HG03571 (cell line): Measurements from ENCODE around the gene LYST.

Experiments used
- ATAC-seq: cut with Tn5 transposase; IDR thresholded peaks from one replicate; pipeline ENCODE4 v1.9.1; 2021; ENCODE audit not compliant: unreplicated experiment

The LYST gene

DNA sequence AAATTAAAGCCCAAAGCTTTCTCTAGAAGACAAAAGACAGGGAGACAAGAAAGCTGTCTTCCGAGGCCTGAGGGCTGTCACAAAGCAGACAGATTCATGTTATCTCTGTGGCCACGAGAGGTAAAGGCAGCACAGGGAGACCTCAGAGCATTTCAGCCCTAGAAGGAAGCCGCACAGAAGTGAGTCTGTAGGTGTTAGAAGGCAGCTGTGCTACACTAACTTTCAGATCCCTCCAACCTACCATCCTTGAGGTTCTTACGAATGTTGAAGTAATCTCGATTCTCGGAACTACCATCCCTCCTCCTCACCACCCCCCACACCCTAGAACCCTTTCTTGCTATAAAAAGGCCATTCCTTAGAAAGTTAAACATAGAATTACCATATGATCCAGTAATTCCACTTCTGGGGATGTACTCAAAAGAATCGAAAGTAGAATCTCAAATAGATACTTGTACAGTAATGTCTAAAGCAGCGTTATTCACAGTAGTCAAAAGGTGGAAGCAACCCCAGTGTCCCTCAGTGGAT lies 21.5 kb upstream of the LYST start:
- peak; percentile 71 for ATAC-seq

DNA sequence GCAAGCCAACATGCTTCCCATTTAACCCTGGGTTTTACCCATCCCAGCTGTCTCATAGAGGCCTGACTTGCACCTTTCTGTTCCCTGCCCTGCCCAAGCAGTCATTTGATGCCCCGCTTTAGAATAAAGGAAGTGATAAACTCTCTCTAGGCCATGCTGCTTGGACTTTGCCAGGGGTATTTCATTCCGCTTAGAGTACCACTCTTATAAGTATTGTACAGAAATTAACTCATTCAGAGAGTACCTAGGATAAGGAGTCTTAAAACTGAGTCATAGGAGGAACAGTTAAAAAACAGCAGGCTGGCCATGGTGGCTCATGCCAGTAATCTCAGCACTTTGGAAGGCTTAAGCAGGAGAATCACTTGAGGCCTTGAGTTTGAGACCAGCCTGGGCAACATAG lies 21.0 kb upstream of the LYST start:
- ATAC-seq: no peak

DNA sequence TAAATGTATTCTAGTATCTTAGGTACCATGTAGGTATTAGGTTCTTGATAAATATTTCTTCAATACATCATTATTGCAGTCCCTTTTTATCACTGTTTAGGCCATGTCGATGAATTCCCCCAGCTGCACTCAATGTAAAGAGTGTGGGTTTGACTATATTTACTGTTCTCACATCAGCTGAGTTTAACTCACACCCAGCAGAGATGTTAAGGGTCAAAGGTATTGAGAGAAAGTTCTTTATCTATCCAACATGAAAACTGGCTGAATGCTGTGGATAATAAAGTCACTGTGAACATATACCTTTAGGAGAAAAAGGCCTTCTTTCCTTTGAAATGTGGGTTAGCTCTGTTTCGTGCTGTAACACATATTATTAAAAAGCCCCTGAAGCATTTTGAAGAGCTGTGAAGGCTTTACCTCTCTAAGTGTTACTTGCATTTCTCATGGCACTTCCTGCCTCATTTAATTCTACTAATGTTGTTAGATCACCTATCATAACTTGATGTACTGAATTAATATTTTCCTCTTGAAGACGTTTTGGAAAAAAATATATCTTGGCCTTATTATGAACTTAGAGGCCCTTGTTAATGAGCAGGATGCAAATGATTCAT lies 19.1 kb upstream of the LYST start:
- ATAC-seq: no peak

DNA sequence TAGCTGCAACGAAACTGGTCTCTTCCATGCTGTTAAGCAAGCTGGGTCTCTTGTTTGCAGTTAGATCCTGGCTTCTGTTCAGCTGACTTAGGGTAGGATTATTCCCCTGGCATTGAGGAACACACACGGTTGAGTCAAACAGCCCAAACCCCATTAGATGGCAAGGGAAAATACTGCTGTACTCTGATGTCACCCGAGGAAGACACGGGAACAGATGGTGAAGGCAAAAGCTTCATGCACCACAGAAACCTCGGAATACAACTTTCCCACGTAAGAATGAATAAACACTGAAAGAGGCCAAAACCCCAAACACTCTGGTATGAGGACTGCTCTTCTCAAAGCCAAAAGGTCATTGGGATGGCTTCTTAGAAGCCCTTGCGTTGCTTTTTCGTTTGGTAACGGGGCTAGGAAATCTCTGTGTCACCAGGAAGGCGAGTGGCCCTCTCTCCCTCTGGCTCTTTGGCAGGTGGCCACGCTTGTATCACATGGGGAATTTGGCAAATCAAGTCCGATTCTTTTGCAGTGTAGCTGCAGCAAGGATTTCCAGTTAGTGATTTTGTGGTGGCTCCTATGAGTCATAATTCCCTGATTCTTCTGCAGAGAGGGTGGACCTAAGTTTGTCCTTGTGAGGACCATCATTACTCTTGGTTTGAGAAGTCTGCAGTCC lies 16.7 kb upstream of the LYST start:
- ATAC-seq: no peak

DNA sequence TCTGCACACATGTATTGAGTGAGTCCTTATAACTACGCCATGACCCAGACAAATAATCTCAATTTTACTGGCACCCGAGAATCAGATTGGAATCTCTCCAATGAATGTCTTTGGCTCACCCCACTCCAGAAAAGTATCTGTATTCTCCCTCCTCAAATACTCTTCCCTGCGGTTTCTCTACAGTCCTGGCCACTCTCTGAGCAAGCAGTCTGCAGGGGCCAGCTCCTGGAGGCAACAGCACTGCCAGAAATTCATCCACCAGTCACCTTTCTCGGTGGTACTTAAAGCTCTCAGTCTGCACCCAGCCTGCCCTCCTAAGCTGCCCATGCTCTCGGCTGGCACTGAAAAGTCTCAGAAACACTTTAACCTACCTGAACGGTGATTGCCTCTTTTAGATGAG lies 16.1 kb upstream of the LYST start:
- no peak for ATAC-seq

DNA sequence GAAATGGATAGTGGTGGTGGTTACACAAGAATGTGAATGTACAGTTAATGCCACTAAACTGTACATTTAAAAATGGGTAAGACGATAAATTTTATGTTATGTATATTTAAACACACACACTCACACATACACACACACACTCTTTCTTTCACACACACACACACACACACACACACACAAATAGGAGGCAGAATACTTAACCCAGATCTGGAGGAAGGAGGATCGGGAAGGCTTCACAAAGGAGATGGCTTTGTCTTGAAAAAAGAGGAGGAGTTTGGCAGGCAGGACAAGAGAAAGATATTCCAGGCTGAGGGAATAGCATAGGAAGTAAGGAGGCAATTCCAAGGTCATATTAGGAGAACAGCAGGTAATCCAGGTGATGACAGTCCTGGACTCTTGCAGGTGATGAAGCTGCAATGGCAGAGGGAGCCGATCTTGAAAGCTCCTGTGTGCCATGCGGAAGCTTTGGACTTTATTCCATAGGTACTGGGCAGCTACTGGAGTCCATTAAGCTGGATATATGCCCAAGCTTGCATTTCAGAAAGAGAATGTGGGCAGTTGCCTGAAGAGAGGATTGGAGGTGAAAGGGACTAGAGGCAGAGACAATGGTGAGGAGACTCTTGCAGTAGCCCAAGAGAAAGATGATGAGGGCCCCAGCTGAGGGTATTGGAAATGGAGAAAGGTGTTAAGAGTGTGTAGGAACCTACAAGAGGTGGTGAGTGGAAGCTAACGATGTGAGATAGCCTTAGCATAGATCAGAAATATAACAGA lies 15.4 kb upstream of the LYST start:
- no peak for ATAC-seq

DNA sequence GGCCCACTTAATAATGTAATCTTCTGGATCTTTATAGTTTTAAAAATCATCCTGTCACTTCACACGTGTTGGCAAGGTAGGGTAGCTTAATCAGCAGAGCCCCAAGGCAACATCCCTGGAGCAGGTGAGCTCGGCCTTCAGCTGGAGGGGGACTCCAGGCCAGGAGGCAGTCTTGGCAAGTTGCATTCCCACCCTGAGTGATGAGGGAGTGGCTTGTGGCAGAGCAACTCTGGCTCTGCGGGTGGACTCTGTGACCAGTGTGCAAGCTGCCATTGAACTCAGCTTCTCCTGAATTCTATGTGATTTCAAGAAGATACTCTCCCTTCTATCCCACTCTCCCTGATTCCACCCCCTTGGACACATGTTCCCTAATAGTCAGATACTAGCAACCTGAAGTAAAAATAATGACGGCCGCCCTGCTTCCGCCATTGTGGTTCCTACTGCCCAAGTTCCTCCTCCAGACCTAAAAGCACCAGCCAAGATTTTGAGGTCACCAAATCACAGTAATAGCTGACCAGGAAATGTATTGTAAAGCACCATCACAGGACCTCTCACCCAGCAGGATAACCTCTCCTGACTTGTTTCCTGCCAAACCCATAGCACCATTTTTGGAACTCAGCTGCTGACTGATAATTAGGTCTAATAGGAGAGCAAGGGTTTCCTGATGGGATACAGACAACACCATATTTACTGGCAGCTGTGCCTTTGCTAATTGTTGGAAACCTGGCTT lies 11.5 kb upstream of the LYST start:
- no peak for ATAC-seq

DNA sequence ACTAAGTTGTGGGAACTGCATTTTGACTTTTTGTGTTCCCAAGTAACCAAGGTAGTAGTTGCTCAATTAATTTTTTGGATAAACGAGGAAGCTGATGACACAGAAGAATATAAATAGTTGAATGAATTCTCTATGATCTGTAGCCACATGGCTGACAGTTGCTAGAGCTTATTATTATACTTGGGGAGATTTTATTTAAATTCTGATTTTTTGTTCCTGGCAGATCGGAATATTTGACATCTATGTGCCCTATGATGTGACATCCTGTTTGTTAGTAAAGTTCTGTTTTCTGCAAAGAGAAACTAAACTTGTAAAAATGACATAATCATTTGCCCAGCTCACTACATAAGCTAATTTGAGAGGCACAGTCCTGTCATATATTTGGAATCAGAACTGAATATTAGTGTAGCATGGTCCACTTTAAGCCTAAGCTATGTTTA lies 9.7 kb upstream of the LYST start:
- ATAC-seq: no peak

DNA sequence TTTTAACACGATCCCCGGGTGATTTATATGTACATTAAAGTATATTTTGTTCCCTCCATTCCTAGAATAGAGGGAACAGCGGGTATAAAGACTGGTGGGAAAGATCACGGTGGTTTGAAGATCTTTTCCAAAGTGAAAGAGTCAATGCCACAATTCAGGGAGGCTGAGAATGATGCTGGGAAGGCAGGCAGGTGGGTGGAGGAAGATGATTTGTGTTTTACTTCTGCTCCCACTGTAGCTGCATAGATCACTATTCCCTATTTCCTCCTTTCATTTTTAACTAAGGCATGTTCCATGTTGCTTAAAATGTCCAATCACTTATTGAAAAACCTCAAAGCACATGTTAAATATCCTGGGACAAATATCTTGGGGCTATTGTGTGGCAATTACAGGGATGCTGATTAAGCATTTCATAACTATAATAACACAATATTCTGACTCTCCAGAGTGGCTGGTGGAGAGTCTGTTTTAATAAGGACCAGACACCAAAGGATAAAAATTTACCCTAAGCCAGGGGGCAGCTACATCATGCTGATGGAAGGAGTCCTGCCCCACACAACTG lies 8.4 kb upstream of the LYST start:
- ATAC-seq: no peak

DNA sequence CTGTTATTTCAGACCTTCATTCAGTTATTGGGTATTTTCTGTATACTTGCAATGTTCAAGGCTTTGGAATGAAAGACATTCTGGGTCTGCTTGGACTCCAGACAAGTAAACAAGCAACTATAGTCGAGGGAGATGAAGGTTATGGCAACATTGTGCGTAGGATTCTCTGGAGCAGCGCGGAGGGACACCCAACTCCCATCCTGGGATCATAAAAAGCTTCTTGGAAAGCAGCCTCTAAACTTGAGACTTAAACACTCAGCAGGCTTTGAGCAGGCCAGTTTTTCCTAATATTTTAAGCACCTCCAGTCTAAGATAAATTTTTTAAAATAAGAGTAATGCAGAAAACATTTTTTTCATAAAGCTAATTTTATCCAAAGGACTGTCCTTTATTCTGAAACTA lies 7.6 kb upstream of the LYST start:
- ATAC-seq: no peak

DNA sequence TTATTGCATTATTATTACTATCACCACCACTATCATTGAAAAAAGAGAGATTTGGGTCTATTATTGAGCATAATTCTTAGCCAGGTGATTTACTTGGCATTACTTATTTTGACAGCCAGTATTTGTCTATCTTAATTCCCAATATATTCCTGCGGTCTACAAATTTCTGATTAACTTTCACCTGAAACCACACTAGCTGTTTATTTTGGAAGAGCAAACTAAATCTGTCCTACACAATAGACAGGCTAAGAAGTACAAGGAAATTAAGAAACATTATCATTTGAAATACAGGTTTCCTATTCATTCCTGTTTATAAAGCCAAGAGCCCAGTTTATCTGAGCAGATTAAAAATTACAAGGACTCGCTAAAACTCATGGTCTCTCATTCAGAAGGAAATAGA lies 6.9 kb upstream of the LYST start:
- no peak for ATAC-seq

DNA sequence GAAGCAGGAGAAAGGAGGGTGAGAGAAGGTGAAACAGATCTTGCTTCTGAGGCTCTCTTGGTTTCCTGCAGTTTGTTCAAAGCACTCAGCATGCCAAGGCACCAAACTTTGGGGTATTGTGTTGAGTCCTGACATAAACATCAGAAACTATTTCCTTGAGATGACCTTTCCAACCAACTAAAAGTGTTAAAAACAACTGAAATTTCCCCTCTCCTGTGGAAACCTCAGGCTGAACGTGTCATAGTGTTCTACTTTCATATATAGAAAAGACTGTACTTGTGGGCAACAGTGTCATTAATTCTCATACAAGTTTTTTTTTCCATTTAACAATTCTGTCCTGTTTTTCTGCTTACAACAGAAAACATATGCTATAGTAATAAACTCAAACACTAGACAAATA lies 6.3 kb upstream of the LYST start:
- no peak for ATAC-seq

DNA sequence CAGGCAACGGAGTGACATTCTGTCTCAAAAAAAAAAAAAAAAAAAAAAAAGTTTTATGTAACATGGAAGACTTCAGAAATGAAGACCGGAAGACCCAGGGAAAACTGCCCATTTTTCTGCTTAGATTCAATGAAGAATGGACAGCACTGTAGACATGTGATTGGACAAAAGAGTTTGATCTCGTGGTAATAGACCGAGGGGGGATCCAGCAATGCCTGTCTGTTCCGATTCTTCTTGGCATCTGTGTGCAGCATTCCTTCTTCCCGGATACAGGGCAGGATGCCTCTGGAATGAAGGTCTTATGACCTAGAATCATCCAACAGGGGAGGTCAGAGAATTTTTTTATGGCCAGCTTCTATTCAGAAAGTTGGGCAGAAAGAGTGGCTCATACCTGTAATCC lies 5.6 kb upstream of the LYST start:
- ATAC-seq: no peak

DNA sequence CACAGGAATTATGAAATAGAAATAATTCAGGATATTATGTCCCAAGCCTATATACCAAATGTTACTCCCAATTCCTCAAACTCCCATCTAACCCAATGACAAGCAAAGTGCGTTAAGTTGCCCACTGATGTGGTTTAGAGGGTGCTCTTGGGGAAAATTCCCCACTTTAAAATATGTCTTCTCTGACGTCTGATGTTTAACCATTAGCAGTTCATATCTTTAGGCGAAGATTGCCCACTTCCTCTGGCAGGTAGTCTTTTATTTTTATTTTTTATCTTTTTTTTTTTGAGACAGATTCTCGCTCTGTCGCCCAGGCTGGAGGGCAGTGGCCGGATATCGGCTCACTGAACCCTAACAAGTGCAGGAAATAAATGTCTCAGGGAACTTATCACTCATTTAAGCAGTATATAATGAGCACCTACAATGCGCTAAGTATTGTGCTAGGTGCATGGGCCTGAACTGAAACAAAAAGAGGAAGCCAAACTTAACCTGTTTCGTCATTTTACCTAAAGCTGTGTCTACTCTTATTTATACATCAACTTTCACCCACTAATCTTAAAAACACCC lies 1.3 kb upstream of the LYST start:
- no peak for ATAC-seq

DNA sequence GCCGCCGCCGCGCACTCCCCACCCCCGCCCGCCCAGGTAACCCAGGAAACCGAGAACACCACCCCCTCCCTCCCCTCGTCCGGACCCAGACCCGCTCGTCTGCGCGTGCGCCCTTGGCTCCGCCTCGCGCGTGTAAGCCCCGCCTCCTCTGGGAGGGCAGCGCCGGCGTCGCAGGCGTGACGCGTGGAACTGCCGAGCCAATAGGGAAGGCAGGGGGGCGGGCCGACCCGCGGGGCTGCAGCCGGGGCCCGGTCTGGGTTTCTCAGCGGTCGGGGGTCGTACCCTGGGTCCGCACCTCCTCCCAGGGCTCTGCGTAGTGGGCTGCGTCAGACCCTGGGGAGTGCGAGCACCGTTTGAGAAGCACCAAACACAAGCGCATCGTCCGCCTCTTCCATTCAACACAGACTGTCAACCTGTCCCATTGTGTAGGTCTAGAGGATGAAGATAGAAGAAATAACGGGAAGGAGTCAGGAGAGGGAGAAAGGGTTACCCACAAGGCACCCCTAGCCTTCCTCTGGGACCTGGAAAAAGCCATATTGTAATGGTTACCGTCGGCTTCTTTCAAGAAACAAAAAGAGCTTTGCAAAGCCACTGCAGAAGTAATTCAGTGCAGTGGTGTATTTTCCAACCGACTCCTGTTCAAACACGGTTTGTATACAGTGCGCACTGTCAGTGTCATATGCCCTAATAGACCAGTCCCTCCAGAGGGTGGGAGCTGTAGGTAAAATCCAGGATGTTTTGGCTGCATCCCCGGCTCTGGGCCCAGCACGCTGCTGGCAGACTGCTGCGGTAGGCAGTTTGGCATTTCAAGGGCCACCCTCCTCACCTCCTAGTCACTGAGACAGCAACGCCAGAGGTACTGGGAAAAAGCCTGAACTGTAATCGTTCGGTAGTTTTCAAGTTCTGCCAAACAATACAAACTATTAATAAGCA lies 473 bp upstream of the LYST start:
- ATAC-seq: peak; percentile 72

DNA sequence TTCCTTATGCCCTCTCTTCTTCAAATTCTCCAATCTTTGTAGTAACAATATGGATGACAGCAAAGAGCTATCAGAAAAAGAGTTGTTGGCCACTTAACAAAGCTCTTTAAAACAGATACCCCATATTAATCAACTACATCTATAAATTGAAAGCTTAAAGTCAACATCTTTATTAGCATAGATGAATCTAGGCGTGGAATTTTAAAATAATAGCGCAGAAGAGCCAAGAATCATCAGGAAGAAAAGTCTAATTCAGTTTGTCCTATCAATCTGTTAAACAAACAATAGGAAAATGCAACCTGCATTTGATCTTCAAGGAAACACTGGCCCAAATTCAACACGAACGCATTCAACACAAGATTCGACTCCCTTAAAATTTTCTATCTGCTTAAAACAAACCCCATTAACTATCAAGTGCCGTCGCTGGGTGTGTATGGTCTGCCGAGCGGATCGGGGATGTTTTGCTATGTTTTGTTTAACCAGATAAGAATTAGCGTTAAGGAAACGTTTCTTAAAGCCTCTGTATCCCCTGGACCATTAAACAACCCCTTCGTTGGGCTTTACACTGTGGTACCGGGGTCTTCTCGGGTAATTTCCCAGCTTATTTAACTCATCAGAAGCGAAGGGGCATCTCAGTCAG lies 1.0 kb downstream of the LYST start:
- no peak for ATAC-seq

DNA sequence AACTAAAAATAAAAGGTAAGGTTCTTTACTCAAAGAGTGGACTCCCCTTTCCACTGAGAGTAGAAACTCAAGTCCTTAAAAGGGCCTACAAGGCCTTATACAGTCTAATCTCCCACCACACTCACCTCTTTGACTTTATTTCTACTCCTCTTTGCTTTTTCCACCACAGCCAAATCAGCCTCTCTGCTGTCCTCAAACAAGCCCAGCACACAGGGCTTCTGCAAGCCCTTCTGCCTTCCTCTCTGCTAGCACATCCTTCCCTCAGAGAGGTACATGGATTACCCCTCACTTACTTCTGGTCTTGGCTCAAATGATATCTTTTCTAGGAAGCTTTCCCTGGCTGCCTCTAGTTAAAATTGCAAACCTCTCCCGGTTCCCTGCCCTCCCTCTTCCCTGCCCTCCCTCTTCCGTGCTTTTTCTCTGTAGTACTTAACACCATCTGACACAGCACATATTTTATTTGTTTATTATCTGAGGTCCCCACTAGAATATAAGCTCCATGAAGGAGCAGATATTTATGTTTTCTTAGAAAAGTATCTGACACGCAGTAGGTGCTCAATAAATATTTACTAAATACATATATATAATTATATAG lies 1.7 kb downstream of the LYST start:
- ATAC-seq: no peak

DNA sequence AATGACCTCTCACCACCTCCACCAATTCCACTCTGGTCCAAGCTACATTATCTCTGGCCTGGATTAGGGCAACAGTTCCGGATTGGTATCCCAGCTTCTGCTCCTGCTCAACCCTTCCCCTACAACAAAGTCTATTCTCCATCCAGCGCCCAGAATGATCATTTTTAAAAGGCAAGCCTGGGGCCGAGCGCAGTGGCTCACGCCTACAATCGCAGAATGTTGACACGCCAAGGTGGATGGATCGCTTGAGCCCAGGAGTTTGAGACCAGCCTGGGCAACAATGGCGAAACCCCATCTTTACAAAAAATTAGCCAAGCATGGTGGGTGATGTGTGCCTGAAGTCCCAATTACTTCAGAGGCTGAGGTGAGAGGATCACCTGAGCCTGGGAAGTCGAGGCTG lies 2.2 kb downstream of the LYST start:
- ATAC-seq: no peak

DNA sequence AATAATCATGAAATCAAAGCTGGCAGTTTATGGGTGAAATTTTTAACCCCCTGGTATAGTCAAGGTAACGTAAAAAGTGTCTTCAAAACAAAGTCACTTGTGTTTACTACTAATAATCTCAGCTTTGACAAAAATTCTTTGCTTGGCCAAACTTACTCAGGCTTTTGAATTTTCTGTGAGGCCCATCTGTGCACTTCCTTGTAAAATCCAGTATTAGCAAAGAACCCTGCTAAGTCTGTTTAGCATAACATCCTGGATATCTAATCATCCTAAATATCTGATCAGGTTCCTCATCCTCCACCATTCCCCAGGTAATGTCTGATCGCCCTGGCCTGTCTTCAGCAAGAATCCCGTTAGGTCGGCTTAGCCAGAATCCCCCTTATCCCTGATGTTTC lies 3.0 kb downstream of the LYST start:
- no peak for ATAC-seq
